Measurements from ENCODE around the gene TIMMDC1.

Gene TIMMDC1

GRCh38 chr3:119518026-119518425 lies 19.7 kb downstream of the TIMMDC1 start:
- no peaks in the 10 kb centered on the region for H3K79me1 ChIP-seq (ENCODE audit: low read length)
- no CpG with 5 or more reads among the region's 1 CpG for WGBS (ENCODE audit: extremely low coverage, insufficient coverage, insufficient read length)

GRCh38 chr3:119524931-119525662 lies 26.8 kb downstream of the TIMMDC1 start:
- H3K79me1 ChIP-seq (ENCODE audit: low read length), result no peaks in the 10 kb centered on the region
- H2AFZ ChIP-seq (ENCODE audit: insufficient read depth, low read length, poor library complexity), result no peak overlapping the region
- H2BK12ac ChIP-seq (ENCODE audit: low read length), result no peak overlapping the region
- no peak overlapping the region for H2AK5ac ChIP-seq (ENCODE audit: low read length)
- H3K4me2 ChIP-seq (ENCODE audit: low read length), result no peak overlapping the region
- H4K12ac ChIP-seq (ENCODE audit: low read depth, low read length), result no peak overlapping the region
- no peak overlapping the region for H3K9ac ChIP-seq (ENCODE audit: low read length)
- H3K4me3 ChIP-seq (ENCODE audit: low read depth, low read length), result no peak overlapping the region
- no peak overlapping the region for H3K23ac ChIP-seq (ENCODE audit: low read length)
- H3K14ac ChIP-seq (ENCODE audit: low read length), result no peak overlapping the region
- no peak overlapping the region for H2BK5ac ChIP-seq (ENCODE audit: low read depth, low read length, poor library complexity)
- no peaks in the 10 kb centered on the region for H3K9me3 ChIP-seq (ENCODE audit: insufficient read depth, low read depth, low read length)
- H3K79me2 ChIP-seq (ENCODE audit: control insufficient read depth, insufficient read depth, low read length, poor library complexity), result no peaks in the 10 kb centered on the region
- no peak overlapping the region for H3K18ac ChIP-seq (ENCODE audit: low read length)
- peak in 1 of 2 donors; percentile 46 for DNase-seq
- H4K91ac ChIP-seq (ENCODE audit: low read depth, low read length), result no peak overlapping the region
- no peak overlapping the region for H2BK120ac ChIP-seq (ENCODE audit: insufficient read depth, low read length, poor library complexity)
- no peaks in the 10 kb centered on the region for H3K27me3 ChIP-seq (ENCODE audit: insufficient read depth, low read length)
- no peak overlapping the region for H3K4ac ChIP-seq (ENCODE audit: low read depth, low read length)
- peaks cover 4 to 12% of the 10 kb centered on the region in 2 experiments for H3K36me3 ChIP-seq (ENCODE audit: control insufficient read depth in 1 of 2, insufficient read depth in 2 of 2, low read length in 2 of 2)
- no peak overlapping the region for H3K27ac ChIP-seq (ENCODE audit: low read depth, low read length)
- no peaks in the 10 kb centered on the region for H3K4me1 ChIP-seq (ENCODE audit: control insufficient read depth in 1 of 2, insufficient read depth in 2 of 2, low read length in 2 of 2)
- H4K8ac ChIP-seq (ENCODE audit: low read depth, low read length), result no peak overlapping the region
- no CpG with 5 or more reads among the region's 4 CpGs for WGBS (ENCODE audit: extremely low coverage, insufficient coverage, insufficient read length)

More at GRCh38 chr3:119518026-119518425, 19.7 kb downstream of the TIMMDC1 start:
- H3K14ac ChIP-seq (ENCODE audit: low read length), result no peak overlapping the region
- H3K23ac ChIP-seq (ENCODE audit: low read length), result no peak overlapping the region
- no peak overlapping the region for H3K4me2 ChIP-seq (ENCODE audit: low read length)
- H4K8ac ChIP-seq (ENCODE audit: low read depth, low read length), result no peak overlapping the region
- no peaks in the 10 kb centered on the region for H3K79me2 ChIP-seq (ENCODE audit: control insufficient read depth, insufficient read depth, low read length, poor library complexity)
- H3K9me3 ChIP-seq (ENCODE audit: insufficient read depth, low read depth, low read length), result no peaks in the 10 kb centered on the region
- H3K27ac ChIP-seq (ENCODE audit: low read depth, low read length), result no peak overlapping the region
- H2BK5ac ChIP-seq (ENCODE audit: low read depth, low read length, poor library complexity), result no peak overlapping the region
- no peak for DNase-seq
- H3K18ac ChIP-seq (ENCODE audit: low read length), result no peak overlapping the region
- no peak overlapping the region for H2AFZ ChIP-seq (ENCODE audit: insufficient read depth, low read length, poor library complexity)
- no peaks in the 10 kb centered on the region for H3K4me1 ChIP-seq (ENCODE audit: control insufficient read depth in 1 of 2, insufficient read depth in 2 of 2, low read length in 2 of 2)
- no peak overlapping the region for H2AK5ac ChIP-seq (ENCODE audit: low read length)
- no peak overlapping the region for H2BK12ac ChIP-seq (ENCODE audit: low read length)
- no peak overlapping the region for H4K91ac ChIP-seq (ENCODE audit: low read depth, low read length)
- peaks cover 16 to 26% of the 10 kb centered on the region in 2 experiments for H3K36me3 ChIP-seq (ENCODE audit: control insufficient read depth in 1 of 2, insufficient read depth in 2 of 2, low read length in 2 of 2)
- H3K27me3 ChIP-seq (ENCODE audit: insufficient read depth, low read length), result no peaks in the 10 kb centered on the region
- no peak overlapping the region for H3K4ac ChIP-seq (ENCODE audit: low read depth, low read length)
- H4K12ac ChIP-seq (ENCODE audit: low read depth, low read length), result no peak overlapping the region
- no peak overlapping the region for H3K9ac ChIP-seq (ENCODE audit: low read length)
- no peak overlapping the region for H3K4me3 ChIP-seq (ENCODE audit: low read depth, low read length)
- no peak overlapping the region for H2BK120ac ChIP-seq (ENCODE audit: insufficient read depth, low read length, poor library complexity)

- H2BK120ac ChIP-seq (ENCODE audit: insufficient read depth, low read length, poor library complexity), result no peak overlapping the region
- no peak overlapping the region for H2AFZ ChIP-seq (ENCODE audit: insufficient read depth, low read length, poor library complexity)
- no peak for DNase-seq
- H3K4me2 ChIP-seq (ENCODE audit: low read length), result no peak overlapping the region
- H2BK12ac ChIP-seq (ENCODE audit: low read length), result no peak overlapping the region
- H3K27me3 ChIP-seq (ENCODE audit: insufficient read depth, low read length), result no peaks in the 10 kb centered on the region
- H2AK5ac ChIP-seq (ENCODE audit: low read length), result no peak overlapping the region
- peaks cover 0 to 7% of the 10 kb centered on the region in 2 experiments for H3K36me3 ChIP-seq (ENCODE audit: control insufficient read depth in 1 of 2, insufficient read depth in 2 of 2, low read length in 2 of 2)
- no peak overlapping the region for H2BK5ac ChIP-seq (ENCODE audit: low read depth, low read length, poor library complexity)
- H3K9me3 ChIP-seq (ENCODE audit: insufficient read depth, low read depth, low read length), result no peaks in the 10 kb centered on the region
- H3K18ac ChIP-seq (ENCODE audit: low read length), result no peak overlapping the region
- no peak overlapping the region for H3K9ac ChIP-seq (ENCODE audit: low read length)
- no peak overlapping the region for H3K4ac ChIP-seq (ENCODE audit: low read depth, low read length)
- no peak overlapping the region for H4K12ac ChIP-seq (ENCODE audit: low read depth, low read length)
- WGBS (ENCODE audit: extremely low coverage, insufficient coverage, insufficient read length), result no CpG with 5 or more reads among the region's 5 CpGs
- H3K79me1 ChIP-seq (ENCODE audit: low read length), result no peaks in the 10 kb centered on the region
- H3K14ac ChIP-seq (ENCODE audit: low read length), result no peak overlapping the region
- no peak overlapping the region for H3K27ac ChIP-seq (ENCODE audit: low read depth, low read length)
- H3K4me1 ChIP-seq (ENCODE audit: control insufficient read depth in 1 of 2, insufficient read depth in 2 of 2, low read length in 2 of 2), result no peaks in the 10 kb centered on the region
- no peak overlapping the region for H4K91ac ChIP-seq (ENCODE audit: low read depth, low read length)
- no peaks in the 10 kb centered on the region for H3K79me2 ChIP-seq (ENCODE audit: control insufficient read depth, insufficient read depth, low read length, poor library complexity)
- no peak overlapping the region for H4K8ac ChIP-seq (ENCODE audit: low read depth, low read length)
- no peak overlapping the region for H3K4me3 ChIP-seq (ENCODE audit: low read depth, low read length)
- H3K23ac ChIP-seq (ENCODE audit: low read length), result no peak overlapping the region
Measured at GRCh38 chr3:119527714-119528113, 29.4 kb downstream of the TIMMDC1 start.

GRCh38 chr3:119529883-119530282 lies 31.5 kb downstream of the TIMMDC1 start:
- Histone ChIP-seq H3K27ac (ENCODE audit: low read depth, low read length) (no peak overlapping the region), H3K4me1 (ENCODE audit: control insufficient read depth in 1 of 2, insufficient read depth in 2 of 2, low read length in 2 of 2) (no peaks in the 10 kb centered on the region), H2BK120ac (ENCODE audit: insufficient read depth, low read length, poor library complexity) (no peak overlapping the region), H3K4ac (ENCODE audit: low read depth, low read length) (no peak overlapping the region), H3K79me2 (ENCODE audit: control insufficient read depth, insufficient read depth, low read length, poor library complexity) (no peaks in the 10 kb centered on the region), H3K27me3 (ENCODE audit: insufficient read depth, low read length) (no peaks in the 10 kb centered on the region), H3K79me1 (ENCODE audit: low read length) (no peaks in the 10 kb centered on the region), H3K9me3 (ENCODE audit: insufficient read depth, low read depth, low read length) (no peaks in the 10 kb centered on the region), H2BK5ac (ENCODE audit: low read depth, low read length, poor library complexity) (no peak overlapping the region), H2AFZ (ENCODE audit: insufficient read depth, low read length, poor library complexity) (no peak overlapping the region), H4K8ac (ENCODE audit: low read depth, low read length) (no peak overlapping the region), H3K4me2 (ENCODE audit: low read length) (no peak overlapping the region), H3K14ac (ENCODE audit: low read length) (no peak overlapping the region), H4K91ac (ENCODE audit: low read depth, low read length) (no peak overlapping the region), H3K23ac (ENCODE audit: low read length) (no peak overlapping the region), H2BK12ac (ENCODE audit: low read length) (no peak overlapping the region), H3K18ac (ENCODE audit: low read length) (no peak overlapping the region), H3K4me3 (ENCODE audit: low read depth, low read length) (no peak overlapping the region), H2AK5ac (ENCODE audit: low read length) (no peak overlapping the region), H4K12ac (ENCODE audit: low read depth, low read length) (no peak overlapping the region), H3K36me3 (ENCODE audit: control insufficient read depth in 1 of 2, insufficient read depth in 2 of 2, low read length in 2 of 2) (peaks cover 0 to 2% of the 10 kb centered on the region in 2 experiments), H3K9ac (ENCODE audit: low read length) (no peak overlapping the region)
- peak; percentile 33 to 57 for DNase-seq
